Measurements from ENCODE around the gene TJP2. TPM values are rescaled to one million over a fixed set of nuclear protein-coding genes. Genes with fewer than 3 reads are reported as not detected.

Gene TJP2
- total RNA-seq, 1 experiment from 2014 or later = 155 TPM

DNA sequence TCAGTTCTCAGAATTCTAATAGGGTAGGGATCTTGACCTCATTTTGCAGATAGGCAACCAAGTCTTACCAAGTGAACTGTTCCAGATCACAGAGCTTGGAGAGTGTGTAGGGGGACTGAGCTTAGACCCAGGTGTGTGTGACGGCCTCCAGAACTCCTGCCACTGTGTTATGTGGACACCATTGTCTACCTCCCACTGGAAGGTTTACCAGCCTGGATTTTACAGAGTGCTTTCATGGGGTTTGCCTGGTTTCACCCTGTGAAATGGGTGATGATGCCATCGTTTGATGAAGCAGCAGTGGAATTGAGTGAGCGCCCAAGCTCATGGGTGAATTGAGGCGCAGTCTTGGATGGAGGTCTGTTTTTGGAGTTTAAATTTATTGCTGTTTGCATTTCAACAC is 23.6 kb downstream of the TJP2 start:
- ATAC-seq (no peak), DNase-seq (ENCODE audit: low spot score) (no peak)
- Mint-ChIP-seq H3K27ac (peak overlapping the region; percentile 86), H3K27me3 (ENCODE audit: low read depth) (no peaks in the 10 kb centered on the region), H3K4me3 (no peak overlapping the region), H3K36me3 (peaks cover 3% of the 10 kb centered on the region; the same call in 1 of the 2 replicates), H3K9me3 (no peaks in the 10 kb centered on the region), H3K4me1 (peaks cover 76% of the 10 kb centered on the region)
- ChIA-PET CTCF (interaction anchor here (0.6 kb wide), 1 partner anchor 499 kb away, joined by 3 read pairs; no protein-coding TSS in a partner anchor), POLR2A (no interaction called here)
- TF ChIP-seq, protein P1, sequence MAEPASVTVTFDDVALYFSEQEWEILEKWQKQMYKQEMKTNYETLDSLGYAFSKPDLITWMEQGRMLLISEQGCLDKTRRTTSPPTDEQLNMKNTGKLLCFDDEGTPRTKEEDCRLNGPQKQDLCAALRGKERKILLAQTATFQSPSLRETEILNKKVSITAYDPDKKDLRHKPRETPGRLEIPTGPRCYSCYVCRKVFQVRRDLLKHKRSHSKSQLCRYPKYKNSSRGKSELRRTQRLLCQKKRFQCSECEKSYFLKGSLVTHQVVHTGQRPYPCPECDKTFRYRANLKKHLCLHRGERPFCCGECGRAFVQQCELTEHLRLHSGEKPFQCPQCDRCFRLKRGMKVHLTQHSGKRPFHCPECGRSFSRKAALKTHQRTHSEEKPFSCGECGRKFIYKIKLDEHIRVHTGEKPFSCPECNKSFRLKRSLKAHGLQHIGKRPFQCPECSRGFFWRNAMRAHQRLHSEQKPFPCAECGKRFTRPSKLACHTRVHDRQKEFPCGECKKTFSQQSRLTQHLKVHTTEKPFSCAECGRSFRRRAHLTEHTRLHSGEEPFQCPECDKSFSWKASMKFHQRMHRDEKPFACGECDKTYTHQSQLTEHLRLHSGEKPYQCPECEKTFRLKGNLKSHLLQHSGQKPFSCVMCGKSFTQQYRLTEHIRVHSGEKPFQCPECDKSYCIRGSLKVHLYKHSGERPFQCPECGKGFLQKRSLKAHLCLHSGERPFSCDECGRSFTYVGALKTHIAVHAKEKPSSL (CRISPR knock-in tag; conservative IDR thresholded peaks at IDR 0.05) = no peak
- TF ChIP-seq, protein P2, sequence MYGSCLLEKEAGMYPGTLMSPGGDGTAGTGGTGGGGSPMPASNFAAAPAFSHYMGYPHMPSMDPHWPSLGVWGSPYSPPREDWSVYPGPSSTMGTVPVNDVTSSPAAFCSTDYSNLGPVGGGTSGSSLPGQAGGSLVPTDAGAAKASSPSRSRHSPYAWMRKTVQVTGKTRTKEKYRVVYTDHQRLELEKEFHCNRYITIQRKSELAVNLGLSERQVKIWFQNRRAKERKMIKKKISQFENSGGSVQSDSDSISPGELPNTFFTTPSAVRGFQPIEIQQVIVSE (CRISPR knock-in tag; IDR thresholded peaks at IDR 0.05; ENCODE audit: borderline replicate concordance) = no peak

DNA sequence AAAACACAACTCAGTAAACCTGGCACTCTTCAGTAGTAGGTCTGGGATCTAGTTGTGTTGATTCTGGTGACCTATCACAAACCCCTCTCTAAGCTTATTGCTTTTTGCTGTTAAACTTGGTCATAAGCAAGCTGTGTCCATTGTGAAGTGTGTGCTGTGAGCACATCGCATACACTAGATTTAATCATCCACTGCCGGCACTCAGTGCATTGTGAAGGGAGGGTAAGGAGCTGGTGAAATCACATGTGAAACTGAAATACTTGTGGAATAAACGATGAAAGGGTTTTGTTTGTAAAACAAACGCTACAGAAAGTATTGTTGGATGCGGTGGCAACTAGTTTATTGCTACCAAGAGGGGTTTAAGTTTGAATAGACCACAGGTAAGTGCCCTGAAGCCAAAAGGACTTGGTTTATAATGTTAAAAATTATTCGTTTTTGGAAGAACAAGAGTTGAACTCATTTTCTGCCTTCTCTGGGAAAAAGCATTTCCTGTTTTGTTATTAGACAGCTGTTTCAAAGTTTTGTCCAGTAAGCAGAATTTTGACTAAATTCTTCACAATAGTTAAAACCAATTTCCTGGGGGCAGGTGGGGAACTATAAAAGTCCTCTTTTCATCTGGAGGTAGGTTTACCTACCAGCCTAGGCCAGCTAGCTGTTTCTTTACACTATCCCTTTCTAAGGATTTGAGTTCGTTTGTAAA is 24.6 kb downstream of the TJP2 start:
- DNase-seq (ENCODE audit: low spot score) = no peak
- Mint-ChIP-seq H3K9me3 (no peaks in the 10 kb centered on the region), H3K27me3 (ENCODE audit: low read depth) (no peaks in the 10 kb centered on the region), H3K4me1 (peaks cover 69% of the 10 kb centered on the region), H3K36me3 (peaks cover 3% of the 10 kb centered on the region; the same call in 1 of the 2 replicates), H3K4me3 (no peak overlapping the region), H3K27ac (peak overlapping the region; percentile 51; the same call in 1 of the 2 replicates)
- ChIA-PET POLR2A (interaction anchor here (0.6 kb wide), 1 partner anchor 33 kb away, joined by 3 read pairs; no protein-coding TSS in a partner anchor), CTCF (interaction anchor here (1.1 kb wide), 2 partner anchors 9 to 41 kb away, joined by 3 read pairs; no protein-coding TSS in a partner anchor)
- TF ChIP-seq, protein P3, sequence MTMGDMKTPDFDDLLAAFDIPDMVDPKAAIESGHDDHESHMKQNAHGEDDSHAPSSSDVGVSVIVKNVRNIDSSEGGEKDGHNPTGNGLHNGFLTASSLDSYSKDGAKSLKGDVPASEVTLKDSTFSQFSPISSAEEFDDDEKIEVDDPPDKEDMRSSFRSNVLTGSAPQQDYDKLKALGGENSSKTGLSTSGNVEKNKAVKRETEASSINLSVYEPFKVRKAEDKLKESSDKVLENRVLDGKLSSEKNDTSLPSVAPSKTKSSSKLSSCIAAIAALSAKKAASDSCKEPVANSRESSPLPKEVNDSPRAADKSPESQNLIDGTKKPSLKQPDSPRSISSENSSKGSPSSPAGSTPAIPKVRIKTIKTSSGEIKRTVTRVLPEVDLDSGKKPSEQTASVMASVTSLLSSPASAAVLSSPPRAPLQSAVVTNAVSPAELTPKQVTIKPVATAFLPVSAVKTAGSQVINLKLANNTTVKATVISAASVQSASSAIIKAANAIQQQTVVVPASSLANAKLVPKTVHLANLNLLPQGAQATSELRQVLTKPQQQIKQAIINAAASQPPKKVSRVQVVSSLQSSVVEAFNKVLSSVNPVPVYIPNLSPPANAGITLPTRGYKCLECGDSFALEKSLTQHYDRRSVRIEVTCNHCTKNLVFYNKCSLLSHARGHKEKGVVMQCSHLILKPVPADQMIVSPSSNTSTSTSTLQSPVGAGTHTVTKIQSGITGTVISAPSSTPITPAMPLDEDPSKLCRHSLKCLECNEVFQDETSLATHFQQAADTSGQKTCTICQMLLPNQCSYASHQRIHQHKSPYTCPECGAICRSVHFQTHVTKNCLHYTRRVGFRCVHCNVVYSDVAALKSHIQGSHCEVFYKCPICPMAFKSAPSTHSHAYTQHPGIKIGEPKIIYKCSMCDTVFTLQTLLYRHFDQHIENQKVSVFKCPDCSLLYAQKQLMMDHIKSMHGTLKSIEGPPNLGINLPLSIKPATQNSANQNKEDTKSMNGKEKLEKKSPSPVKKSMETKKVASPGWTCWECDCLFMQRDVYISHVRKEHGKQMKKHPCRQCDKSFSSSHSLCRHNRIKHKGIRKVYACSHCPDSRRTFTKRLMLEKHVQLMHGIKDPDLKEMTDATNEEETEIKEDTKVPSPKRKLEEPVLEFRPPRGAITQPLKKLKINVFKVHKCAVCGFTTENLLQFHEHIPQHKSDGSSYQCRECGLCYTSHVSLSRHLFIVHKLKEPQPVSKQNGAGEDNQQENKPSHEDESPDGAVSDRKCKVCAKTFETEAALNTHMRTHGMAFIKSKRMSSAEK (CRISPR knock-in tag; IDR thresholded peaks at IDR 0.05; ENCODE audit: borderline replicate concordance) = no peak
- no peak for ATAC-seq

DNA sequence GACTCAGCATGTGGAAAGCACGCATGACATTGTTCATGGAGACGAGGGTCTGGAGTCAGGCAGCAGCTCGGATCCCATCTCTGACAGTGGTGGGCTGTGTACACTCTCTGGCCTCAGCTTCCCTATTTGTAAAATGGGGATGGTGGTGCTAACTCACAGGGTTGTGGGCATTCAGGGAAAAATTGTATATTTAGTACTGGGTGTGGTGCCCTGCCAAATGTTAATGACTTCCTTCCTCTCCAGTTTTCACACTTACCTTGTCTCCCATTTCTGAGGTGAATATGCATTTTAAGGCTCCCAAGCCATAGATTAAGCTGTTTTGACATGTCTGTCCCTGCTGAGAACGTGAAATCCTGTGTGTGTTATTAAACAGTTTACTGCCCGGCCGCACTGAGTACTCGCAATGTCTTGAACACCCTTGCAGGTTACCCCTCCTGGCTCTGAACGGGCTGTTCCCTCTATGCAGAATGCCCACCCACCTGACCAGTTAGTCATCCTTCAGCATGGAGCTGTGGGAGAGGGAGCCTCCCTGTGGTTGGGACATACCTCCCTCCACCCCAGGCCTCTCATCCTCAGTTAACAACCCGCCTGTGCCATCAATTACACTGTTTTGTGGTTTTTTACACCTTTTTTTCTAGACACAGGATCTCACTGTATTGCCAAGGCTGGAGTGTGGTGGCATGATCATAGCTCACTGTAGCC is 25.8 kb downstream of the TJP2 start:
- DNase-seq (ENCODE audit: low spot score) (peak; percentile 19), ATAC-seq (peak; percentile 38)
- Mint-ChIP-seq H3K27ac (peak overlapping the region; percentile 56), H3K36me3 (peaks cover 3% of the 10 kb centered on the region; the same call in 1 of the 2 replicates), H3K27me3 (ENCODE audit: low read depth) (no peaks in the 10 kb centered on the region), H3K4me1 (peaks cover 73% of the 10 kb centered on the region), H3K9me3 (no peaks in the 10 kb centered on the region), H3K4me3 (no peak overlapping the region)
- POLR2A ChIA-PET = no interaction called here
- CTCF ChIA-PET = interaction anchor here (0.7 to 1.7 kb wide), 4 partner anchors 14 to 146 kb away, joined by 3 to 11 read pairs (median 3); no protein-coding TSS in a partner anchor
- TF ChIP-seq ZNF263 (CRISPR knock-in tag; IDR thresholded peaks at IDR 0.05; ENCODE audit: low read depth) = no peak
- no peak for TF ChIP-seq NFE2L1 (CRISPR knock-in tag; IDR thresholded peaks at IDR 0.05)
- TF ChIP-seq, protein P4, sequence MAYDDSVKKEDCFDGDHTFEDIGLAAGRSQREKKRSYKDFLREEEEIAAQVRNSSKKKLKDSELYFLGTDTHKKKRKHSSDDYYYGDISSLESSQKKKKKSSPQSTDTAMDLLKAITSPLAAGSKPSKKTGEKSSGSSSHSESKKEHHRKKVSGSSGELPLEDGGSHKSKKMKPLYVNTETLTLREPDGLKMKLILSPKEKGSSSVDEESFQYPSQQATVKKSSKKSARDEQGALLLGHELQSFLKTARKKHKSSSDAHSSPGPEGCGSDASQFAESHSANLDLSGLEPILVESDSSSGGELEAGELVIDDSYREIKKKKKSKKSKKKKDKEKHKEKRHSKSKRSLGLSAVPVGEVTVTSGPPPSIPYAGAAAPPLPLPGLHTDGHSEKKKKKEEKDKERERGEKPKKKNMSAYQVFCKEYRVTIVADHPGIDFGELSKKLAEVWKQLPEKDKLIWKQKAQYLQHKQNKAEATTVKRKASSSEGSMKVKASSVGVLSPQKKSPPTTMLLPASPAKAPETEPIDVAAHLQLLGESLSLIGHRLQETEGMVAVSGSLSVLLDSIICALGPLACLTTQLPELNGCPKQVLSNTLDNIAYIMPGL (CRISPR knock-in tag; IDR thresholded peaks at IDR 0.05) = no peak
- no peak for TF ChIP-seq TEAD1 (CRISPR knock-in tag; IDR thresholded peaks at IDR 0.05)
- TF ChIP-seq, protein P5, sequence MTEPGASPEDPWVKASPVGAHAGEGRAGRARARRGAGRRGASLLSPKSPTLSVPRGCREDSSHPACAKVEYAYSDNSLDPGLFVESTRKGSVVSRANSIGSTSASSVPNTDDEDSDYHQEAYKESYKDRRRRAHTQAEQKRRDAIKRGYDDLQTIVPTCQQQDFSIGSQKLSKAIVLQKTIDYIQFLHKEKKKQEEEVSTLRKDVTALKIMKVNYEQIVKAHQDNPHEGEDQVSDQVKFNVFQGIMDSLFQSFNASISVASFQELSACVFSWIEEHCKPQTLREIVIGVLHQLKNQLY (CRISPR knock-in tag; IDR thresholded peaks at IDR 0.05) = no peak
- no peak for TF ChIP-seq KAT7 (CRISPR knock-in tag; IDR thresholded peaks at IDR 0.05; ENCODE audit: borderline replicate concordance)
- TF ChIP-seq, protein P2 (CRISPR knock-in tag; IDR thresholded peaks at IDR 0.05; ENCODE audit: borderline replicate concordance) = no peak
- TF ChIP-seq, protein P6, sequence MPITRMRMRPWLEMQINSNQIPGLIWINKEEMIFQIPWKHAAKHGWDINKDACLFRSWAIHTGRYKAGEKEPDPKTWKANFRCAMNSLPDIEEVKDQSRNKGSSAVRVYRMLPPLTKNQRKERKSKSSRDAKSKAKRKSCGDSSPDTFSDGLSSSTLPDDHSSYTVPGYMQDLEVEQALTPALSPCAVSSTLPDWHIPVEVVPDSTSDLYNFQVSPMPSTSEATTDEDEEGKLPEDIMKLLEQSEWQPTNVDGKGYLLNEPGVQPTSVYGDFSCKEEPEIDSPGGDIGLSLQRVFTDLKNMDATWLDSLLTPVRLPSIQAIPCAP (CRISPR knock-in tag; IDR thresholded peaks at IDR 0.05) = no peak
- TF ChIP-seq, protein P7, sequence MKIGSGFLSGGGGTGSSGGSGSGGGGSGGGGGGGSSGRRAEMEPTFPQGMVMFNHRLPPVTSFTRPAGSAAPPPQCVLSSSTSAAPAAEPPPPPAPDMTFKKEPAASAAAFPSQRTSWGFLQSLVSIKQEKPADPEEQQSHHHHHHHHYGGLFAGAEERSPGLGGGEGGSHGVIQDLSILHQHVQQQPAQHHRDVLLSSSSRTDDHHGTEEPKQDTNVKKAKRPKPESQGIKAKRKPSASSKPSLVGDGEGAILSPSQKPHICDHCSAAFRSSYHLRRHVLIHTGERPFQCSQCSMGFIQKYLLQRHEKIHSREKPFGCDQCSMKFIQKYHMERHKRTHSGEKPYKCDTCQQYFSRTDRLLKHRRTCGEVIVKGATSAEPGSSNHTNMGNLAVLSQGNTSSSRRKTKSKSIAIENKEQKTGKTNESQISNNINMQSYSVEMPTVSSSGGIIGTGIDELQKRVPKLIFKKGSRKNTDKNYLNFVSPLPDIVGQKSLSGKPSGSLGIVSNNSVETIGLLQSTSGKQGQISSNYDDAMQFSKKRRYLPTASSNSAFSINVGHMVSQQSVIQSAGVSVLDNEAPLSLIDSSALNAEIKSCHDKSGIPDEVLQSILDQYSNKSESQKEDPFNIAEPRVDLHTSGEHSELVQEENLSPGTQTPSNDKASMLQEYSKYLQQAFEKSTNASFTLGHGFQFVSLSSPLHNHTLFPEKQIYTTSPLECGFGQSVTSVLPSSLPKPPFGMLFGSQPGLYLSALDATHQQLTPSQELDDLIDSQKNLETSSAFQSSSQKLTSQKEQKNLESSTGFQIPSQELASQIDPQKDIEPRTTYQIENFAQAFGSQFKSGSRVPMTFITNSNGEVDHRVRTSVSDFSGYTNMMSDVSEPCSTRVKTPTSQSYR (CRISPR knock-in tag; IDR thresholded peaks at IDR 0.05) = no peak
- TF ChIP-seq ESRRA (CRISPR knock-in tag; IDR thresholded peaks at IDR 0.05; ENCODE audit: borderline replicate concordance) = no peak
